ENCODE data around the gene LRIG2. TPM values are rescaled to one million over a fixed set of nuclear protein-coding genes. Genes with fewer than 3 reads are reported as not detected.

Gene LRIG2
- total and polyA plus RNA-seq, 2 of the 13 experiments (the other 11 are each of a cell fraction or from before 2014, with no cell fraction given) = 8.1 to 12.2 TPM

- TF ChIP-seq MXI1 (IDR thresholded peaks at IDR 0.05; ENCODE audit: borderline replicate concordance, low read depth, low read length) (peak; percentile 30; the same call in 1 of the 3 replicates), FOXM1 (CRISPR knock-in tag; IDR thresholded peaks at IDR 0.05) (no peak), ZSCAN22 (CRISPR knock-in tag; IDR thresholded peaks at IDR 0.05) (no peak), RELA (CRISPR knock-in tag; IDR thresholded peaks at IDR 0.05) (no peak), MATR3 (CRISPR knock-in tag; IDR thresholded peaks at IDR 0.05) (no peak), ZHX1 (CRISPR knock-in tag; IDR thresholded peaks at IDR 0.05; ENCODE audit: low read depth) (no peak), ZSCAN12 (CRISPR knock-in tag; IDR thresholded peaks at IDR 0.05) (no peak), DNMT3B (CRISPR knock-in tag; conservative IDR thresholded peaks at IDR 0.05) (no peak), PAF1 (CRISPR knock-in tag; IDR thresholded peaks at IDR 0.05) (no peak), CEBPG (CRISPR knock-in tag; IDR thresholded peaks at IDR 0.05) (no peak), ZNF318 (CRISPR knock-in tag; IDR thresholded peaks at IDR 0.05) (no peak), ARNTL (CRISPR knock-in tag; IDR thresholded peaks at IDR 0.05) (no peak), ZSCAN21 (CRISPR knock-in tag; IDR thresholded peaks at IDR 0.05; ENCODE audit: borderline replicate concordance) (no peak), ZNF263 (CRISPR knock-in tag; IDR thresholded peaks at IDR 0.05) (no peak; the same call in 1 of the 2 replicates), ZNF484 (CRISPR knock-in tag; IDR thresholded peaks at IDR 0.05; ENCODE audit: borderline replicate concordance, low read depth) (no peak), PHF8 (CRISPR knock-in tag; IDR thresholded peaks at IDR 0.05) (peak; percentile 12; the same call in 1 of the 2 replicates), JARID2 (CRISPR knock-in tag; IDR thresholded peaks at IDR 0.05; ENCODE audit: insufficient replicate concordance) (no peak), CBX5 (CRISPR knock-in tag; IDR thresholded peaks at IDR 0.05; ENCODE audit: borderline replicate concordance) (no peak)
Measured at GRCh38 chr1:113073479-113073950, 517 bp downstream of the LRIG2 start (continued).

All from HepG2 (cell line).